NT2/D1 (cell line): Measurements from ENCODE around the gene GPHN.

Source experiments
- YY1 ChIP-seq: IDR thresholded peaks from 2 replicates; pipeline ENCODE4 v1.6.1; 2011; ENCODE audit not compliant: insufficient read length, insufficient read depth
- ZNF274 ChIP-seq: IDR thresholded peaks from 2 replicates; pipeline ENCODE4 v1.6.1; 2011; ENCODE audit warnings: mild to moderate bottlenecking, low read depth, low read length

DNA sequence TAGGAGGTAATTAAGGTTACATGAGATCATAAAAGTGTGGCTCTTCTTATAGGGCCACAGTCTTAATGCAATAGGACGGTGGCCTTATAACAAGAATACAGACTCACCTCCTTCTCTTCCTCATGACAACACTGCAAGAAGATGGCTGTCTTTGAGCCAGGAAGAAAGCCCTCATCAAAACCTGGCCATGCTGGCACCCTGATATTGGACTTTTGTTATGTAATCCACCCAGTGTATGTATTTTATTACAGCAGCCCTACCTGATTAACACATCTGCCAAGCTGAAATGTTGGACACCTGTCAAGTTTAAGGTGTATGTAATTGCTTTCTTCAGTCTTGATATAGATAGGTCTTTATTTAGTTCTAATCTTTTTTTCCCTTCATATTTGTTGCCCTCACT, 217.0 kb downstream of the GPHN start:
- TF ChIP-seq ZNF274 (no peak), YY1 (no peak)
